CD4-positive, alpha-beta T cell treated with Interleukin-4 for 1 hour (primary cell): ENCODE measurements around the gene OR7G1.
"Not testable (repeated sequence)": the region's sequence is repeated elsewhere in the genome, so short reads cannot be mapped to it uniquely, and the experiment has no call there.

Source experiments
- DNase-seq, 2 donors: peaks; one replicate each; pipeline ENCODE4 v3.0.0-alpha.2; 2020 to 2022

OR7G1 gene

DNA sequence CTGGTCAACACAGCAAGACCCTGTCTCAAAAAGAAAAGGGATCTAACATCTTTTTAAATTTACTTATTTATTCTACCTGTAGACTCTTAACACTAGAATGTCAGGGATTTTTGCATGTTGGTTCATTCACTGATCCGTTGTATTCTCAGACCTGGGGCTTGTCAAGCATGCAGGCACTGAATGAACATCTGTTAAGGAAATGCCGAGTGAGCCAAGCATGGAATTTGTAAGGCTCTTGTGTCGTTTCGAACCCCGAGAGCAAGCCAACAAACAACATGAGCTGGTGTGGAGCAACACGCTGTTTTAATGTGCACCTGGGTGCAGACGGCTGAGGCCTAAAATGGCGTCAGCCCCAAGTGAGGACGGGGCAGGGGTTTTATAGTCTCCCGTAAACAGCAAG, 38.7 kb downstream of the OR7G1 start:
- no peak for DNase-seq

- DNase-seq, result no peak
Measured at GRCh38 chr19:9075064-9075949, 40.3 kb downstream of the OR7G1 start.

DNA sequence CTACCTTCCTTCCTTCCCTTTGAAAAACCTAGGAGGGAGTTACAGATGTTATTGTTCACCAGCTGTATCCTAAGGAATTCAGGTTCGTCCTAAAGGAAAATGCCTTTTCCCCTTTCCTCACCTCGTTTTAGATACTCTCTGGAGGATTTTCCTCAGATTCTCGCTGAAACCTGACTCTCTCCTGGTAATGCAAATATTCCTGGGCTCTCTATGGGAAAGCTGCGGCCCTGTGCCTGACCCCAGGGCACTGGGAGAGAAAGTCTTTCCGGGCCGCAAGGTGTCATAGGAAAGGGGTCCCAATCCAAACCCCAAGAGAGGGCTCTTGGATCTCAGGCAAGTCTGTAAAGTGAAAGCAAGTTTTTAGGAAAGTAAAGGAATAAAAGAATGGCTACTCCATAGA, 41.8 kb downstream of the OR7G1 start:
- DNase-seq, result no peak

DNA sequence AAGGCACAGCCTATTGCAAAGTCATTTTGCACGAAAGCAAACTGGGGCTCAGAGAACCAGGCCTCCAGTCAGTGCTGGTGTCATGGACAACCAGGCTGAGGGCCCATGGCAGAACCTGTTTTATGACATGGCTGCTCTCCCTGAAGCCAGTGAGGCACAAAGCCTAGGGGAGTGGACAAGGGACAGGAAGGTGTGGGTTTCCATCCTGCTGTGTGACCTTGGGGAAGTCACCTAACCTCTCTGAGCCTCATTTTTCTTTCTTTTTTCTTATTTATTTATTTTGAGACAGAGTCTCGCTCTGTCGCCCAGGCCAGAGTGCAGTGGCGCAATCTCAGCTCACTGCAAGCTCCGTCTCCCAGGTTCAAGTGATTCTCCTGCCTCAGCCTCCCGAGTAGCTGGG, 43.8 kb downstream of the OR7G1 start:
- DNase-seq, result not testable (repeated sequence)

- no peak for DNase-seq
Measured at GRCh38 chr19:9070066-9070465, 45.5 kb downstream of the OR7G1 start.

DNA sequence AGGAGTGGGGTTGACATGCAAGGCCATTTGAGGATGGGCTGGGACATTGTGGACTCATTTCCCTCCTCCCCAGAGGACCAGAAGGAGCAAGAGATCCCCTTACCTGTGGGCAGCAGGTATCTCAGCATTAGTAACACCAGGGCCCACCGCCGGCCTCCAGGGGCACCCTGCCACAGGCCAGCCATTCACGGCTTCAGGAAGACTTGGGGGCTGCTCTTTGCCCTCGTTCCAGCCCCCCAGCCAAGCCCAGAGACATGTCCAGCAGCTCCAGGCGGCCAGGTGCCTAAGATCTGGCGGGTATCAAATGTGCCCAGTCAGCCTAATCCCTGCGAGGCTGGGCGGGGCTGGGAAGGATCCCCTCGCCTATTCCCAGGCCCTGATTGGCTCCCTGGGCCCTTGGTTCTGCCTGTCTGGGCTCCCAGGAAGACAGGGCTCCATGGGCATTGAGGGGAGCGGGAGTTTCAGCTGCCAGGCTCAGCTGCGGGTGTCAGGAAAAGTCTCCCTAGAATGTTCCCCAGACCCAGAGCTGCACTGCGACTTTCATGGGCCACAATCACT, 50.0 kb downstream of the OR7G1 start:
- no peak for DNase-seq
